Germinal center (tissue), 1 donor: Measurements from ENCODE around the gene DPEP2.
A peak's percentile ranks its signal among the peaks of the same experiment; 100 is the strongest.
"Not testable (repeated sequence)": the region's sequence is repeated elsewhere in the genome, so short reads cannot be mapped to it uniquely, and the experiment has no call there.

ENCODE experiments used
- DNase-seq: peaks from one replicate; pipeline ENCODE4 v3.0.0; 2012; ENCODE audit warnings: mixed read lengths, low spot score

The DPEP2 gene, protein sequence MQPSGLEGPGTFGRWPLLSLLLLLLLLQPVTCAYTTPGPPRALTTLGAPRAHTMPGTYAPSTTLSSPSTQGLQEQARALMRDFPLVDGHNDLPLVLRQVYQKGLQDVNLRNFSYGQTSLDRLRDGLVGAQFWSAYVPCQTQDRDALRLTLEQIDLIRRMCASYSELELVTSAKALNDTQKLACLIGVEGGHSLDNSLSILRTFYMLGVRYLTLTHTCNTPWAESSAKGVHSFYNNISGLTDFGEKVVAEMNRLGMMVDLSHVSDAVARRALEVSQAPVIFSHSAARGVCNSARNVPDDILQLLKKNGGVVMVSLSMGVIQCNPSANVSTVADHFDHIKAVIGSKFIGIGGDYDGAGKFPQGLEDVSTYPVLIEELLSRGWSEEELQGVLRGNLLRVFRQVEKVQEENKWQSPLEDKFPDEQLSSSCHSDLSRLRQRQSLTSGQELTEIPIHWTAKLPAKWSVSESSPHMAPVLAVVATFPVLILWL

GRCh38 chr16:67998779-67999688, at the start of gene DPEP2:
Gene DPEP2 (minus strand): TSS chr16:67999484. CDS start chr16:67993212, 6,272 bp downstream.
- peak; percentile 78 for DNase-seq

DNA sequence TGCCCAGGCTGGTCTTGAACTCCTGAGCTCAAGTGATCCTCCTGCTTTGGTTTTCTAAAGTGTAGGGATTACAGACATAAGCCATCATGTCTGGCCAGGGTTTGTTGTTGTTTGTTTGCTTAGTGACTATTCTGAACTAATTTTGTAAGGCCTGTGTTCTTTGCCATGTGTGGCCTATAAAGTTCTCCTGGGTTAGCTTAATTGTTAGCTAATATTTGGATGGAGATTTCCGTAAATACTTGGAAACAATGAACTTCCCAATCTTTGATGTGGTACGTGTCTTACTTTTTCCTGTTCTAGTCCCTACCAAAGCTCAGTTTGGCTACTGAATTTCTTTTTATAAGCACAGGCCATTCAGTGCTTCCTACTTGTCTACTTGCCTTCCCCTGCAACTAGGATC, 48.7 kb upstream of the DPEP2 start:
- no peak for DNase-seq

- DNase-seq = no peak
Measured at GRCh38 chr16:68046106-68046505, 46.8 kb upstream of the DPEP2 start.

DNA sequence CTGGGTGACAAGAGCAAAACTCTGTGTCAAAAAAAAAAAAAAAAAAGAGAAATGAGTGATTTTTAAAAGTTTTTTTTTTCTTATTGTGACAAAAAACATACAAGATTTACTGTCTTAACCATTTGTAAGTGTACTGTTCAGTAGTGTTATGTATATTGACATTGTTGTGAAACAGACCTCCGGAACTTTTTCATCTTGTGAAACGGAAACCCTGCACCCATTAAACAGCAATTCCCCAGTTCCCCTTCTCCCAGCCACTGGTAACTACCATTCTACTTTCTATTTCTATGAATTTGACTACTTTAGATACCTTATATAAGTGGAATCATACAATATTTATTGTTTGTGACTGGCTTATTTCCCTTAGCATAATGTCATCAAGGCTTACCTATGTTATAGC, 42.5 kb upstream of the DPEP2 start:
- DNase-seq = no peak

GRCh38 chr16:68040506-68041288, 41.4 kb upstream of the DPEP2 start:
- peak; percentile 84 for DNase-seq

DNA sequence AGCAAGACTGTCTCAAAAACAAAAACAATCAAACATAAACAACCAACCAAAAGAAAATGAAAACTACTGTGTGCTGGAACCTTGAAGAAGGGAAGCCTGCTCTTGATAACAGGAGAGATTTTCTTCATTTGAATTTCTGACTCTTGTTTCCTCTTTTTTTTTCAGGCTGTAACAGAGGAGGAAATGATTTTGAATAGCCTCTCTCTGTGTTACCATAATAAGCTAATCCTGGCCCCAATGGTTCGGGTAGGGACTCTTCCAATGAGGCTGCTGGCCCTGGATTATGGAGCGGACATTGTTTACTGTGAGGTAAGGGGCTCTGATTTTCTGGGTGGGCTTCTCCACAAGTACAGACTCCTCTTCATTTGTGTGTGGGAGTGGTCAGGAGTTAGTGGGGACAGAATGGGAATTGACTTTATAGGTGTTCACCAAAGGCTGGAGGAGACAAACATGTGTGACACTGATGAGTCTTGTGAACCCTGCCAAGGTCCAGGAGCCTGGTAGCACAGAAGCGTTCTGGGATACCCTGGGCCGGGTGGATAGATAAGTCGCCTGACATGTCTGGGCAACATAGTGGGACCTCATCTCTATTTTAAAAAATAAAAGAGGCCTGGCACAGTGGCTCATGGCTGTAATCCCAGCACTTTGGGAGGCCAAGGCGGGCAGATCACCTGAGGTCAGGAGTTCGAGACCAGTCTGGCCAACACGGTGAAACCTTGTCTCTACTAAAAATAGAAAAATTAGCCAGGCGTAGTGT, 38.7 kb upstream of the DPEP2 start:
- DNase-seq = peak; percentile 48

DNA sequence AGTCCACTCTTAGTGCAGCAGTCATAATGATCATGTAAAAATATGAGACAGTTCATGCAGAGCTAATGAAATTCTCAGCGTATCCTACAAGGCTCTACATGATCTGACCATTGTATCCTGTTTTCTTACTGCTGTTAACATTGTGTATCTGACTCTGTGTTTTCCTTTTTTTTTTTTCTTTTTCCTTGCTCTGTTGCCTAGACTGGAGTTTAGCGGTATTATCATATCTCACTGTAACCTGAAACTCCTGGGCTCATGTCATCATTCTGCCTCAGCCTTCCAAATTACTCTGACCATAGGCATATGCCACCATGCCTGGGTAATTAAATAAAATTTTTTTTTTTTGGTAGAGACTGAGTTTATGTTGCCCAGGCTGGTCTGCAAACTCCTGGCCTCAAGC, 35.9 kb upstream of the DPEP2 start:
- no peak for DNase-seq

DNA sequence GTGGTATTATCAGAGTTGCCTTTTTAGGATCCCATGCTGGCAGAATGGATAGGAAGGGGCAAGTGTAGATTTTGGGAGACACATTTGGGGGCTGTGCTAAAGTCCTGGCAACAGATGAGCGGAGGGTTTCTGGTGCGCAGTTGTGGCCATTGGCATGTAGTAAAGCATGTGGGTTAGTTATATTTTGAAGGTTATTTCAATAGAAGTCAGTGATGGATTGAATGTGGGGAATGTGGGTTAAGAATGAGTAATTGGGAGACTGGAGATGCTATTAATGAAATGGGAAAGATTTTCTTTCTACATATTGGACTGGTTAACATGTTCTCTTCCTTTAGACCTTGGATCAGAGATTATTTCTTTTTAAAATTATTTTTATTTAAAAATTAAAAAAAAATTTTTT, 33.8 kb upstream of the DPEP2 start:
- DNase-seq = no peak

GRCh38 chr16:68031951-68032350, 32.7 kb upstream of the DPEP2 start:
- DNase-seq = no peak

- DNase-seq = not testable (repeated sequence)
Measured at GRCh38 chr16:68030108-68030507, 30.8 kb upstream of the DPEP2 start.

- no peak for DNase-seq
Measured at GRCh38 chr16:68028996-68029395, 29.7 kb upstream of the DPEP2 start.

GRCh38 chr16:68022728-68023537, 23.6 kb upstream of the DPEP2 start, which contains the start of the genes DDX28 and DUS2:
Gene DDX28 (minus strand): TSS chr16:68023232. CDS start chr16:68023202, 30 bp downstream.
Gene DUS2 (plus strand): TSS chr16:68023284. CDS start chr16:68038024, 14,740 bp downstream.
- peak; percentile 86 for DNase-seq

GRCh38 chr16:68022278-68022727, 23.0 kb upstream of the DPEP2 start:
- no peak for DNase-seq

- no peak for DNase-seq
Measured at GRCh38 chr16:68021490-68021889, 22.2 kb upstream of the DPEP2 start.

GRCh38 chr16:68019167-68019680, 19.9 kb upstream of the DPEP2 start:
- DNase-seq = no peak

GRCh38 chr16:68015681-68016080, 16.4 kb upstream of the DPEP2 start, which contains the start of gene DPEP2NB:
Gene DPEP2NB (minus strand): TSS chr16:68015911. CDS start chr16:68015770, 141 bp downstream.
- DNase-seq = no peak

GRCh38 chr16:68013440-68013839, 14.2 kb upstream of the DPEP2 start:
- DNase-seq = no peak

GRCh38 chr16:68009872-68010271, 10.6 kb upstream of the DPEP2 start:
- DNase-seq = not testable (repeated sequence)

DNA sequence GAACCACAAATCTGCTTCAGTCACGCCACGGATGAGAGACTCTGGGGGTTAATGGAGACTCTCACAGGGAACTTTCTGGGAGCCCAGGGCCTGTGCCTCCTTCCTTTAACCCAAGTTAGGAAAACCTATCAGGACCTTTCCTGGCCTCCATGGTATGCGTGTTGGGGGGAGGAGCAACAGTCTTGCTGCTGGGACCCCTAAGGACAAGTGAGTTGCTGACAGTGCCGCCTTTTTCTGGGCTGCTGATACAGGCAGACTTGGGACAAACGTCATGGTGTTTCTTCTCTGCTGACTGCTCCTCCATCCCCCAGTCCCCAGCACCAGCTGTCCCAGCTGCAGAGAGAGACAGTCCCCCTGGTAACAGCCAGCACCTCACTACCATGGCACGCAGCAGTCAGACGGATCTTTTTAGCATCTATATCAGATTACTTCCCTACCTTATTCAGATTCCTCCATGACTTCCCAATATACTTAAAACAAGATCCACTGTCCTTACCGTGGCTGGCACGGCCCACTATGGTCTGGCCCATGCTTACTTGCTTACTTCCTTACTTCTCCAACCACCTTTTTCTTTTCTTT, 10.0 kb upstream of the DPEP2 start:
- DNase-seq = no peak
